B cell (primary cell): Measurements from ENCODE around the gene AP2B1. TPM values are rescaled to one million over a fixed set of nuclear protein-coding genes. Genes with fewer than 3 reads are reported as not detected.

Source experiments
- ATAC-seq: fragments of 200-7000 bp; cut with Tn5 transposase; one replicate; pipeline ENCODE4 v1.10.0; 2021; ENCODE audit warnings: low read depth, mild to moderate bottlenecking, moderate number of reproducible peaks, moderate library complexity
- CTCF ChIA-PET: fragments of 350-600 bp; sonication (Branson Sonifier 250); formaldehyde crosslinking; loops from one replicate; lab custom pipeline; 2021; ENCODE audit warnings: antibody characterized with exemption, inconsistent platforms; lab: Charles Lee
- POLR2A ChIA-PET: fragments of 350-600 bp; sonication (Branson Sonifier 250); formaldehyde crosslinking; loops from one replicate; lab custom pipeline; 2021; ENCODE audit warnings: antibody characterized with exemption; lab: Charles Lee
- DNase-seq: peaks from one replicate; pipeline ENCODE4 v3.0.0; 2013
- H2AFZ ChIP-seq: 2 replicates; pipeline ENCODE4 v1.6.1; 2012; ENCODE audit warnings: mild to moderate bottlenecking, low read depth, low read length; ENCODE audit not compliant: insufficient read depth, poor library complexity, severe bottlenecking
- H3K27ac ChIP-seq, 2 donors: 1 replicate in 1 of 2; 2 replicates in 1 of 2; pipeline ENCODE4 v1.5.1; 2012 to 2013; ENCODE audit warnings: low read length in 2 of 2, mild to moderate bottlenecking in 2 of 2, moderate library complexity in 1 of 2
- H3K27me3 ChIP-seq, 4 experiments: fragments of 200-600 bp in 1 of 4; sonication (generic) in 1 of 4; replicated peaks in 1 of 4; 1 replicate in 2 of 4; 2 replicates in 2 of 4; pipeline versions ENCODE4 v1.6.1 to v1.7.0; 2013 to 2016; ENCODE audit warnings: low read length in 3 of 4, mild to moderate bottlenecking in 2 of 4, mixed read lengths in 1 of 4, moderate library complexity in 1 of 4; ENCODE audit not compliant: insufficient read depth in 4 of 4, control insufficient read depth in 3 of 4; ENCODE audit errors: control extremely low read depth in 1 of 4
- H3K36me3 ChIP-seq, 2 experiments: replicated peaks in 1 of 2; 1 replicate in 1 of 2; 2 replicates in 1 of 2; pipeline versions ENCODE4 v1.6.1 to v1.7.1; 2013; ENCODE audit warnings: low read length in 1 of 2; ENCODE audit not compliant: insufficient read depth in 2 of 2, control insufficient read depth in 1 of 2; ENCODE audit errors: control extremely low read depth in 1 of 2, extremely low read depth in 1 of 2
- H3K4me1 ChIP-seq, 2 donors: fragments of 200-600 bp in 1 of 2; sonication (generic) in 1 of 2; 1 replicate in 1 of 2; 2 replicates in 1 of 2; pipeline versions ENCODE4 v1.5.1 to v1.6.1; 2013 to 2017; ENCODE audit warnings: low read length in 2 of 2; ENCODE audit not compliant: control insufficient read depth in 2 of 2, insufficient read depth in 2 of 2
- H3K4me2 ChIP-seq: replicated peaks from 2 replicates; pipeline ENCODE3; 2012; ENCODE audit warnings: mild to moderate bottlenecking, low read depth, low read length; ENCODE audit not compliant: poor library complexity, severe bottlenecking
- H3K4me3 ChIP-seq, 5 experiments: fragments of 200-600 bp in 1 of 5; sonication (generic) in 1 of 5; 1 replicate in 3 of 5; 2 replicates in 2 of 5; pipeline versions ENCODE4 v1.5.1 to v1.7.0; 2011 to 2016; ENCODE audit warnings: low read length in 4 of 5, mild to moderate bottlenecking in 4 of 5, low read depth in 2 of 5, control low read depth in 1 of 5, moderate library complexity in 1 of 5; ENCODE audit not compliant: insufficient read depth in 1 of 5; ENCODE audit errors: control extremely low read depth in 1 of 5, extremely low read depth in 1 of 5
- H3K79me2 ChIP-seq: fragments of 200-600 bp; sonication (generic); one replicate; pipeline ENCODE4 v1.6.0; 2016; ENCODE audit warnings: low read length; ENCODE audit not compliant: control insufficient read depth, insufficient read depth
- H3K9ac ChIP-seq: fragments of 200-600 bp; sonication (generic); 2 replicates; pipeline ENCODE4 v1.6.1; 2017; ENCODE audit warnings: mild to moderate bottlenecking, low read length, moderate library complexity
- H3K9me3 ChIP-seq, 3 donors: one replicate each; pipeline versions ENCODE4 v1.6.1 to v1.7.1; 2013; ENCODE audit warnings: low read length in 2 of 3; ENCODE audit not compliant: control insufficient read depth in 2 of 3, insufficient read depth in 1 of 3; ENCODE audit errors: control extremely low read depth in 1 of 3
- H4K20me1 ChIP-seq: 2 replicates; pipeline ENCODE4 v1.6.0; 2012; ENCODE audit warnings: mild to moderate bottlenecking, low read length; ENCODE audit not compliant: insufficient read depth, control insufficient read depth, poor library complexity, severe bottlenecking
- H3K27ac Mint-ChIP-seq: one replicate; pipeline ENCODE4 v1.8.0; 2021; ENCODE audit warnings: mixed read lengths
- H3K27me3 Mint-ChIP-seq: one replicate; pipeline ENCODE4 v1.8.0; 2021; ENCODE audit warnings: mixed read lengths
- H3K4me1 Mint-ChIP-seq: one replicate; pipeline ENCODE4 v1.8.0; 2021; ENCODE audit warnings: mixed read lengths
- H3K4me3 Mint-ChIP-seq: one replicate; pipeline ENCODE4 v1.8.0; 2021; ENCODE audit warnings: mixed read lengths
- H3K9me3 Mint-ChIP-seq: one replicate; pipeline ENCODE4 v1.8.0; 2022; ENCODE audit warnings: mixed read lengths; ENCODE audit not compliant: insufficient read depth
- EZH2 ChIP-seq: IDR thresholded peaks from 2 replicates; pipeline ENCODE4 v1.6.1; 2012; ENCODE audit warnings: borderline replicate concordance, low read depth, mild to moderate bottlenecking, moderate library complexity, low read length; ENCODE audit not compliant: insufficient read depth, poor library complexity, severe bottlenecking
- WGBS: methylation state at CpG from one replicate; pipeline ENCODE4 v1.1.5; 2013; ENCODE audit warnings: missing lambda C conversion rate; ENCODE audit not compliant: insufficient coverage; 5-methylcytosine and 5-hydroxymethylcytosine counted together
- intact Hi-C: fragments of 100-400 bp; cut with micrococcal nuclease; formaldehyde crosslinking; loops from one replicate; pipeline ENCODE4 v1.10.0; 2022
- polyA plus RNA-seq: library from polyadenylated mRNA; depleted of rRNA; stranded (reverse); fragments of >200 nt; gene quantifications from 2 replicates; pipeline ENCODE4 v1.2.3, GENCODE V29; 2012
- total RNA-seq, 2 donors: library from RNA; stranded (reverse); fragments of 120-200 nt in 1 of 2; gene quantifications; 1 replicate in 1 of 2; 2 replicates in 1 of 2; pipeline versions ENCODE4 v1.2.3 to v1.2.4, GENCODE V29; 2013 to 2022
- TF ChIP-seq, protein P1 (sequence below): fragments of 200-600 bp; IDR thresholded peaks from one replicate; pipeline ENCODE4 v1.8.0; 2022; ENCODE audit warnings: antibody characterized with exemption, mild to moderate bottlenecking

Gene AP2B1
- total and polyA plus RNA-seq, 2 donors (not counting 1 experiment from before 2014, with no cell fraction given), result 33.1 to 123 TPM

- H2AFZ ChIP-seq, result no peak overlapping the region
- H3K27me3 ChIP-seq, result peaks cover 0 to 12% (median 0%) of the 10 kb centered on the region in 4 experiments
- Mint-ChIP-seq H3K27me3 (peaks cover 11% of the 10 kb centered on the region), H3K4me1 (peaks cover 15% of the 10 kb centered on the region), H3K27ac (no peak overlapping the region), H3K4me3 (no peak overlapping the region), H3K9me3 (no peaks in the 10 kb centered on the region)
- ATAC-seq (no peak), DNase-seq (no peak)
- ChIA-PET CTCF (no interaction called here), POLR2A (no interaction called here)
- no peaks in the 10 kb centered on the region for H4K20me1 ChIP-seq
- no peak overlapping the region for H3K27ac ChIP-seq
- no peaks in the 10 kb centered on the region for H3K79me2 ChIP-seq
- intact Hi-C loops, result no loop called here
- peaks cover 9 to 11% of the 10 kb centered on the region in 2 donors for H3K4me1 ChIP-seq
- 94% methylated on average over 3 of the region's 6 CpGs for WGBS
- no peak overlapping the region for H3K9ac ChIP-seq
- H3K4me3 ChIP-seq, result no peak overlapping the region
- no peak for TF ChIP-seq EZH2
- TF ChIP-seq, protein P1, sequence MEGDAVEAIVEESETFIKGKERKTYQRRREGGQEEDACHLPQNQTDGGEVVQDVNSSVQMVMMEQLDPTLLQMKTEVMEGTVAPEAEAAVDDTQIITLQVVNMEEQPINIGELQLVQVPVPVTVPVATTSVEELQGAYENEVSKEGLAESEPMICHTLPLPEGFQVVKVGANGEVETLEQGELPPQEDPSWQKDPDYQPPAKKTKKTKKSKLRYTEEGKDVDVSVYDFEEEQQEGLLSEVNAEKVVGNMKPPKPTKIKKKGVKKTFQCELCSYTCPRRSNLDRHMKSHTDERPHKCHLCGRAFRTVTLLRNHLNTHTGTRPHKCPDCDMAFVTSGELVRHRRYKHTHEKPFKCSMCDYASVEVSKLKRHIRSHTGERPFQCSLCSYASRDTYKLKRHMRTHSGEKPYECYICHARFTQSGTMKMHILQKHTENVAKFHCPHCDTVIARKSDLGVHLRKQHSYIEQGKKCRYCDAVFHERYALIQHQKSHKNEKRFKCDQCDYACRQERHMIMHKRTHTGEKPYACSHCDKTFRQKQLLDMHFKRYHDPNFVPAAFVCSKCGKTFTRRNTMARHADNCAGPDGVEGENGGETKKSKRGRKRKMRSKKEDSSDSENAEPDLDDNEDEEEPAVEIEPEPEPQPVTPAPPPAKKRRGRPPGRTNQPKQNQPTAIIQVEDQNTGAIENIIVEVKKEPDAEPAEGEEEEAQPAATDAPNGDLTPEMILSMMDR, result no peak
- H3K9me3 ChIP-seq, result no peaks in the 10 kb centered on the region
- H3K36me3 ChIP-seq, result no peaks in the 10 kb centered on the region
- H3K4me2 ChIP-seq, result no peak overlapping the region
Measured at GRCh38 chr17:35733366-35733765, 146.2 kb downstream of the AP2B1 start.

DNA sequence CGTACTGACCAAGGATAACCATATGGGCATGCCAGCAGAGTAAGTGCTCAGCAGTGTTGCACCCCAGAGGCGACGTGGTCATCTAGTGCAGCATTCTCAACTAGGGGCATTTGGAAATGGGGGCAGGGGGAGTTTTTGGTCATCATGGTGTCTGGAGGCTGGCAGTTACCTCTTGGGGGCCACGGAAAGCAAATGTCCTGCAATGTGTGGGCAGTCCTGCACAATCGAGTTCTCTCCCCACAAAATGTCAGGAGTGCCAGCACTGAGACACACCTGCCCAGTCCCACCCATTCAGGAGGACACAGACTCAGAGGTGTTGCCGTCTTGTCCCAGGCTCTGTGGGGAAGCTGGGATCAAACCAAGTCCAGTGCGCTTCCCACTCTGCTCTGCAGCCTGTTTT, 147.3 kb downstream of the AP2B1 start:
- DNase-seq, result no peak
- no peak overlapping the region for H3K4me2 ChIP-seq
- no peak overlapping the region for H3K9ac ChIP-seq
- H3K36me3 ChIP-seq, result no peaks in the 10 kb centered on the region
- no peak overlapping the region for H3K4me3 ChIP-seq
- no peaks in the 10 kb centered on the region for H3K9me3 ChIP-seq
- ChIA-PET POLR2A (no interaction called here), CTCF (no interaction called here)
- H3K27ac ChIP-seq, result no peak overlapping the region
- H4K20me1 ChIP-seq, result no peaks in the 10 kb centered on the region
- H3K27me3 Mint-ChIP-seq, result peaks cover 11% of the 10 kb centered on the region
- H2AFZ ChIP-seq, result no peak overlapping the region
- H3K27me3 ChIP-seq, result peaks cover 0 to 11% (median 0%) of the 10 kb centered on the region in 4 experiments
- no peak for ATAC-seq
- no peaks in the 10 kb centered on the region for H3K9me3 Mint-ChIP-seq
- intact Hi-C loops, result no loop called here
- H3K4me1 Mint-ChIP-seq, result peaks cover 15% of the 10 kb centered on the region
- no peaks in the 10 kb centered on the region for H3K79me2 ChIP-seq
- no peak overlapping the region for H3K4me3 Mint-ChIP-seq
- peaks cover 9 to 11% of the 10 kb centered on the region in 2 donors for H3K4me1 ChIP-seq
- H3K27ac Mint-ChIP-seq, result no peak overlapping the region
- TF ChIP-seq, protein P1, result no peak
- TF ChIP-seq EZH2, result no peak
- WGBS, result 94% methylated on average over 6 of the region's 7 CpGs
